Subcutaneous adipose tissue (tissue), 4 donors: ENCODE measurements around the gene TMOD4. TPM values are rescaled to one million over a fixed set of nuclear protein-coding genes. Genes with fewer than 3 reads are reported as not detected.

Experiments used
- total RNA-seq, 4 donors: library from RNA; depleted of rRNA; stranded (reverse); fragments of >200 nt; gene quantifications; one replicate each; pipeline ENCODE4 v1.1.0, GENCODE V29; 2016
- TF ChIP-seq, protein P1 (sequence below): fragments of 450-650 bp; IDR thresholded peaks from one replicate; pipeline ENCODE4 v1.5.1; 2016; ENCODE audit warnings: low read depth, mild to moderate bottlenecking, control low read depth, antibody characterized with exemption, moderate library complexity

Gene TMOD4
- total RNA-seq, 4 donors from 2014 or later = not detected

DNA sequence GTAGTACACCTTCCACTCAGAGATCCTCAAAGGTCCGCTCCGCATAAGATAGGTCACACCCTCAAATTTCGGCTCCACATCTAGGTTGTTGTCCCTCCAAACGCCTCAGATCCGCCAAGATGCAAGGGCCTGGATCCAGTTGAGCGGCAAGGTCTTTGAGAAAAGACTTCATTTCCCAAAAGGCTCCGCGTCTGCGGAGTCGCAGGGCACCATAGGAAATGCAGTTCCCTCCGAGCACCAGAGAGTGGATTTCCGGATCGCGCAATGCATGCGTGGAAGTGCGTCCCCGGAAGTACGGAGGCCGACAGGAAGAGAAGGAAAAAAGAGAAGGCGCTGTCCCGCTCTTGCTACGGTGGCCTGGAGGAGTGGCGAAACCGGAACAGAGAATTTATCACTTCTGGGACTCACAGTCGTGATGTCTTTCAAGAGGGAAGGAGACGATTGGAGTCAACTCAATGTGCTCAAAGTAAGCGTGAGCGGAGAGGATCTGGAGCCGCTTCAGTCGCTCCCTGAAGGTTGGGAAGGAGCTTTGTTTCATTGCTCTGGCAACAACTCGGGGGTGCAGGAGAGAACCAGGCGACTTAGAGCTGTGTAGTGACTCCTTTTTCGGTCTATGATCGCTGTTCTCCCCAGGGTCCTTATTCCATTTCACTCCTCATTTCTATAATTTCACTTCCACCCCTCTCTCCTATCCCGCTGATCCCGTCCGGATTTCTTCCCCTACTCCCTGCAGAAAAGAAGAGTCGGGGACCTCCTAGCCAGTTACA is 9.9 kb downstream of the TMOD4 start, which contains the start of the genes LYSMD1 and SCNM1:
Gene LYSMD1 (minus strand): TSS at position 165 of the 767 bp plus-strand sequence. CDS start 644 bp downstream, outside the sequence.
Gene SCNM1 (plus strand): TSS at position 407 of the 767 bp plus-strand sequence. CDS start 9 bp downstream, at position 416.
- TF ChIP-seq, protein P1, sequence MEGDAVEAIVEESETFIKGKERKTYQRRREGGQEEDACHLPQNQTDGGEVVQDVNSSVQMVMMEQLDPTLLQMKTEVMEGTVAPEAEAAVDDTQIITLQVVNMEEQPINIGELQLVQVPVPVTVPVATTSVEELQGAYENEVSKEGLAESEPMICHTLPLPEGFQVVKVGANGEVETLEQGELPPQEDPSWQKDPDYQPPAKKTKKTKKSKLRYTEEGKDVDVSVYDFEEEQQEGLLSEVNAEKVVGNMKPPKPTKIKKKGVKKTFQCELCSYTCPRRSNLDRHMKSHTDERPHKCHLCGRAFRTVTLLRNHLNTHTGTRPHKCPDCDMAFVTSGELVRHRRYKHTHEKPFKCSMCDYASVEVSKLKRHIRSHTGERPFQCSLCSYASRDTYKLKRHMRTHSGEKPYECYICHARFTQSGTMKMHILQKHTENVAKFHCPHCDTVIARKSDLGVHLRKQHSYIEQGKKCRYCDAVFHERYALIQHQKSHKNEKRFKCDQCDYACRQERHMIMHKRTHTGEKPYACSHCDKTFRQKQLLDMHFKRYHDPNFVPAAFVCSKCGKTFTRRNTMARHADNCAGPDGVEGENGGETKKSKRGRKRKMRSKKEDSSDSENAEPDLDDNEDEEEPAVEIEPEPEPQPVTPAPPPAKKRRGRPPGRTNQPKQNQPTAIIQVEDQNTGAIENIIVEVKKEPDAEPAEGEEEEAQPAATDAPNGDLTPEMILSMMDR = no peak

DNA sequence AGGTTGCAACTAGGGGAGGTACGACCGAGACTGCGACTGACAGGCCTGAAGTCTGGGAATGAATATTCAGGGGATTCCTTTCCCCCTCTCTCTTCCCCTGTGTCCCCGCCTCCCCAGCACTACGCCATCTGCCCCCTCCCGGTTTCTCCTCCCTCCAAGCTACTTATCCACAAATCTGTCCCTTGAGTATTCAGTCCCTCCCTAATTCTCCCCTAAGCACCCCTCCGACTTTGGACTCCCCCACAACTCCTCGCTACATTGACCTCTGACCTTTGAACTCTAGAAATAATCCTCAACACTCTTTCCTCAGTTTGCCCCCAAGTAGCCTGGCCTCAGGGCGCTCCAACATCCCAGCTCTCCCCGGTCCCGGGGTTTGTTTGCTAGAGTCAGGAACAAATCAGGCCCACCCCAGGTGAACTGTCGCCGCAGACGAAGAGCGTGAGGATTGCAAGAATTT is 10.5 kb downstream of the TMOD4 start:
- TF ChIP-seq, protein P1 = no peak

DNA sequence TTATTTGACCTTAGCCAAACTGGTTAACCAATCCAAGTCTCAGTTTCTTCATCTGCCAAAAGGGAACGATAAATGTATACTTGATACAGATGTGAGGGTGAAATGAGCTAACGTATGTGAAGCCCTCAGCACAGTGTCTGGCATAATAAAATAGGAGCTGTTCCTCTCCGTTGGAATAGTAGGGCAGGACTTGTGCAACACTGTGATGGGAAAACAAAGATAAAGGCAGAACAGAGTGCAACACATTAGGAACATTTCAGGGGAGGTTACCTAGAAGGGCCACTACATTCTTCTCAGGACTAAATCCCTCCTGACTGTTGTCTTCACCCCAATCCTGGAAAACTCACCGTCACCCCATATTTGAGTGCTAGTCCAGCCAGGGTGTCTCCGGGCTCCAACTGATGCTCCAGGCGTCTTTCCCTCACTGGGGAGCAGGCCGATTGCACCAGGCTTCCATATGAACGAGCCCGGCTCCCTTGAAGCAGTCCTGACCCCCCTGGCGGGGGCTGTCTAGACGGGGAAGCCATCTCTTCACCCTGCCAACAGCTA is 11.0 kb downstream of the TMOD4 start:
- TF ChIP-seq, protein P1 = no peak

DNA sequence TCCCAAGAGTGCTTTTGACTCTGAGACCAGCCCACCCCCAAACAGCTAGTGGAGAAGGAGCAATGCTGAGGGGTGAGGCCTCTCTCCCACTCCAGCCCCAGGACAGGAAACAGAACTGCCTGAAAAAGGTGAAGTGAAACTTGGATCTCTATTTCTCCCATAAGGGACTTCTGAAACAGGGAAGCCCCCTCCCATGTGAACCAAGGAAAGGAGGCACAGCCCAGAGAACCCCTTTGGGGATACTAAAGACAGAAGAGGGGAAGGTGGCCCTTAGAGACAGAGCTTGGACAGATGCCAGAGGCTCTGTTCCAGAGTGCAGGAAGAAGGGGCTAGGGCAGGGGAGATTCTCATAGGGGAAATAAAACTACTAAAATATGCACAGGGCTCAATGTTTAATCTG is 16.4 kb downstream of the TMOD4 start:
- TF ChIP-seq, protein P1 = no peak

DNA sequence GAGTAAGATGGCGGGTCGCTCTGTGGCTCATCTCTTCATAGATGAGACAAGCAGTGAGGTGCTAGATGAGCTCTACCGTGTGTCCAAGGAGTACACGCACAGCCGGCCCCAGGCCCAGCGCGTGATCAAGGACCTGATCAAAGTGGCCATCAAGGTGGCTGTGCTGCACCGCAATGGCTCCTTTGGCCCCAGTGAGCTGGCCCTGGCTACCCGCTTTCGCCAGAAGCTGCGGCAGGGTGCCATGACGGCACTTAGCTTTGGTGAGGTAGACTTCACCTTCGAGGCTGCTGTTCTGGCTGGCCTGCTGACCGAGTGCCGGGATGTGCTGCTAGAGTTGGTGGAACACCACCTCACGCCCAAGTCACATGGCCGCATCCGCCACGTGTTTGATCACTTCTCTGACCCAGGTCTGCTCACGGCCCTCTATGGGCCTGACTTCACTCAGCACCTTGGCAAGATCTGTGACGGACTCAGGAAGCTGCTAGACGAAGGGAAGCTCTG is 17.0 kb downstream of the TMOD4 start:
- TF ChIP-seq, protein P1 = no peak

DNA sequence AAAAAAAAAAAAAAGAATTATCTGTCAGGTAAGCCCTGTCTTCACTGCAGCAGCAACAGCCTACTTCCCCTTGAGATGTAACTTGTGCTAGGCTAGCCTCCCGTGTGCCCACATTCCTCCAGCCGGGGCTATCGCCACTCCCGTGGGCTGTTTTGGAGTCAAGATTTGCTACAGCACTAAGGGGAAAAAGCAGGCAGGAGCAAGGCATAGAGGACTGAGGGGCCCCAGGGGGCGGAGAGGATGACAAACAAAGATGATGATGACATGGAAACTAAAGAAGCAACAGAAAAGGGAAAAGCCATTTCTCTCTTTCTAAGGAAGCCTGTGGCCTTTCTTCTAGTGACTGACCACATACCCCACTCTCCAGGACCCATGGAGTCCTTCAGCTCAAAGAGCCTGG is 17.5 kb downstream of the TMOD4 start:
- TF ChIP-seq, protein P1 = no peak

DNA sequence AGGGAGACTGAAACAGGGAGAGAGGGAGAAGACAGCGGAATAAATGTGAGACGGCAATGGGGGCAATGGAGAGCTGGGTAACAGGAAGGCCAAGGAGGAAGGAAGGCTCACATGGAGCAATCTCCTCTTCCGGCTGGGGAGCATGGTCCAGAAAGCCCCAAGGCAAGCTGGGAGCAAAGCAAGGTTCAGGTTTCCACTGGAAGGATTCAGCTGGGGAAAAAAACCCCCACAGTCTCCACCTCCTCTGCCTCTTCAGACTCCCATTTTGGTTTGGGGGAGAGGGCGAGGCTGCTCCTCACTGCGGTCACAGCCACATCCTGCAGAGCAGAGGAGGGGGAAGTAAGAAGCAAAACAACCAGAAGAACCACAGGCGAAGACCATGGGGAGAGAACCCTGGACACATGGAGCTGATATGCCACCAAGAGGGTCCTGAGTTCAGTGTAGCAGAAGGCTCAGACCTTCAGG is 18.7 kb downstream of the TMOD4 start:
- TF ChIP-seq, protein P1 = no peak
